Measurements from ENCODE around the gene GGT6. TPM values are rescaled to one million over a fixed set of nuclear protein-coding genes. Genes with fewer than 3 reads are reported as not detected.

Gene GGT6
- total RNA-seq, 1 experiment from 2014 or later: not detected

DNA sequence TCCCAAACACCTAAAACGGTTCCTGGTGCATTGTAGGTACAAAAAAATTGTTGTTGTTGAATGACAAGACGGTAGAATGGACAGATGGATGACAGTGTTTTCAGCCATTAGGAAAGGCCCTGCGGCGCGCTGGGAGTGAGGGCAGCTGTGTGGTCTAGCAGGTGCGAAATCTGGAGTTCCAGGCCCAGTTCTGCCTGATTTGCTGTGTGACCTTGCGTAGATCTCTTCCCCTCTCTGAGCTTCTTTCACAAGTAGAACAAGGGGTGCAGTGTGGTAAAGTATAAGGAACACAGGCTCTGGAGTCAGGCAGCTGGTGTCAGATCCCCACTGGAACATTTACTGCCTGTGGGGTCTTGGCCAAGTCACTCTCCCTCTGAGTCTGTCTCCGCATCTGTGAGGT, 36.4 kb downstream of the GGT6 start:
- DNase-seq (ENCODE audit: low read depth): no peak

DNA sequence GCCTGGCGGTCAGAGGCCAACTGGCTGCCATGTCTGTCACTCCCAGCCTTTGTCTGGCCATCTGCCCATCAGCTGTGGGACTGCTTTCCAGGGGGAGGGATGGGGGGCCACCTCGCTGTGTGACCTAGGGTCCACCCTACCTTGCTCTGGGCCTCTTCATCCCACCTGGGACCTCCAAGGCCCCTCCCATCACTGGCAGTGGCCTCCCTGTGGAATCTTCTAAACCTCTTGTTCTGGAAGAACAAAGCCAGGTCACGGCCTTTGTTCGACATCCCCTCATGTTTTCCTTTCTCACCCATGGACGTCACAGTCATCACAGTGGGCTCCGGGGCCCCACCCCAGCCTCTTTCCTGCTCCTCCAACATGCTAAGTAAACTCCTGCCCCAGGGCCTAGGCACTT, 37.7 kb downstream of the GGT6 start:
- DNase-seq (ENCODE audit: low read depth): no peak

DNA sequence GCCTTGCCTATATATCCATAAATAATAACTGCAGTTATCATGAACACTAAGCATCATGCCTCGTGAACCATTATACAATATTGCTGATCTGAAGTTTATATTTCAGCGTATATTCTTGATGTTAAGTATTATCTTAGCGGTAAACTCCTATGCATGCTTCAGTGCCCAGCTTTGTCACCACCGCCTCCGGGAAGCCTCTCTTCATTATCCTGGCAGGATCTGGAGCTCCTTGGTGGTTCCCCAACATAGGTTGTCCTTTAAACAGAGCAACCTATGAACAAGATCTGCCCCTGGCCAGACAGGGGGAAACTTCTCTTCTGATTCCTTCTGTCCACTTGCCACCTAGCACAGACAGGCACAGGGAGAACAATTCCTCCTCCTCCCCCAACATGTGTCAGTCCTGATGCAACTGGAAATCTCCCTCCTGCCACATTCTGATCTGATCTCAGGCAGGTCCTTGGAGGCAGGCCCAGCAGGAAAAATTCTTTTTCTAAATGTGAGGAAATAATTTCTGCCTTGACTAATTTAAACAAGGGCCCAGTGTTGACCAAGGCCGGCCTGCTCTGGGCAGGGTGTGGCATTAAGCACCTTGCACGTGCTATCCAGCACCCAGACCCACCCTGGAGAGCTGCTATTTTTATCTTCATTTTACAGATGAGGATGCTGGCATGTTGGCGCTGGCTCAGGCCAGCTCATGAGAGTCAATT, 39.3 kb downstream of the GGT6 start:
- no peak for DNase-seq (ENCODE audit: low read depth)

DNA sequence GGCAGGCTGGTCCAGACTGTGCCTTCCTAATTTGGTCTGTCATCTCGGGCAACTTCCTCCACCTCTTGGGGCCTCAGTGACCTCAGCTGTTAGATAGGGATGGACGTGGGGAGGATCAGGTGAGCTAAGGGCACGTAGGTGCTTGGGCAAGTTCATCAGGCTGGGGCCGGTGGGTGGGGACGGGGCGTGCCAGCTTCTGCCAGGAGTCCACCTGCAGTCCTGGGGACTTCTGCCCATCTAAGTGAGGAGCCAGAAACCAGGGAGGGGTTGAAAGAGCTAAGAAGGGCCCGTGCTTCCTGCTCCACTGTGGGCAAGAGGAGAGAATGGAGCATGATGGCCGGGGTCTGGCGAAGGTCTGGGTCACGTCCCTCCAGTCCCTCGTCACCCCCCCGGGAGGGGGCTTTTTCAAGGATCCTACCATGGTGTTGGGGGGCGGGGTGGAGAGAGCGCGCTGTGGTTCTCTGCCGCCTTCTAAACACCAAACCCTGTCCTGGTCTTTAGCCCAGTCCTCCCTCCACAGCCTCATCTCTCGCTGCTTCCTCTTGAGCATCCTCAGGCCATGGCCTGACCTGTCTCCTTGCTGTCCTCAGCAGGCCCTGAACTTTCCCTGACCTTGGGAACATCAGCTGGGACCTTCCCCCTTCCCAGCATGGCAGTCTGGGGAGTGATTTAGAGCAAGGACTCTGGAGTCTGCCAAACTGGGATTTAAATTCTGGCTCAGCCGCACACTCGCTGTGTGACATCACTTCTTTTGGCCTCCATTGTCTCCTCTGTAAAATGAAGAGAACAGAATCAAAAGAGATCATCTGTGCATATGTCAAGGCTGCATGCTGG, 40.1 kb downstream of the GGT6 start:
- DNase-seq (ENCODE audit: low read depth): no peak

DNA sequence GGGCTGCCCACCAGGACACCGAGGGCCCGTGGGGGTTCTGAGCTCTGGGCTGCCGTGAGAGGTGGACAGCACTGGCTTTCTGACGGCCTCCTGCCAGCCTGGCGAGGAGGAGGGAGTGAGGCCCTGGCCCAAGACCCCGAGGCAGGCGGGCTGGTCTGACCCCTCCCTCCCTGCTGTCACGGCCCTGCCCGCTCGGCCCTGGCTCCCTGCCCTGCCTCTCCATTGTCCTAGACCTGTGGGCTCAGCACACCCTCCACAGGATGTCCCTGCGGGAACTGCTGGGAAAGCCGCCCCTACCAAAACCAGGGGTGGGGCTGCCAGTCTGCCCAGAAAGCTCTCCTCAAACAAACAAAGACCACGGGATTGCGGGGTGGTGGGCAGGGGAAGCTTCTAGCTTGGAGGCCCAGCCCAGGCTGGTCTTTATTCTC, 41.0 kb downstream of the GGT6 start:
- DNase-seq (ENCODE audit: low read depth): no peak

DNA sequence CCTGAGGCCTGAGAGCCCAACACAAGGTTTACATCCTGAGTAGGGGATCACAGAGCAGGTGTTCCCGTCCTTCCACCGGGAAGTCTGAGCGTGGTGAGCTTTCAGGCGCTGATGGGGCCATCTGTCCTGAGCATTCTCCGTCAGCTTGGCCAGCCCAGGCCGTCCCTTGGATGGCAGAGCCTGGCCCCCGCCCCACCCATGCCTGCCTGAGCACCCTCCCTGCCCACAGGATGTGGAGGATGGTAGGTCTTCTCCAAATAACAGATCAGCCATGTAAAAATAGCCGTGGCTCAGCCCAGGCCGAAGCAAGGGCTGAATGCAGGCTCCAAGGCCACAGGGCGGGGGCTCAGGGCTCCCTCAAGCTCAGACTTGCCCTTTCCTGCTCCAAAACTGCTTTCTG, 41.5 kb downstream of the GGT6 start:
- DNase-seq (ENCODE audit: low read depth): no peak

DNA sequence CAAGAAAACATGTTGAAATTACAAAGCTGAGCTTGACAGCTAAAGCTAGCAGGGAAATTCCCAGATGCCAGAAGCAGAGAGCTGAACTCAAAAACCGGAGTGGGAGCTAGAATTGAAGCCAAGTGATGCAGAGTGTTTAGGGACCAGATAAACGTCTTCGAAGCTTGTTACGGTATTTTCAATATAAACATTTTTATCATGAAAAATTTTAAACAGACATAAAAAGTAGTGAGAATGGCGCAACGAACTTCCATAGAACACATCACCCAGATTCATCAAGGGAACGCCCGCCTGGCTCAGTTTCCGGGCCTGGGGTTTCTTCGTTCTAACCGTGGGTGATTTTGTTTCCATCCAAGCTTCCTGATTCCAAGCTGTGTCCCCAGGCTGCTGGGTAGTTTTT, 43.6 kb downstream of the GGT6 start:
- no peak for DNase-seq (ENCODE audit: low read depth)

DNA sequence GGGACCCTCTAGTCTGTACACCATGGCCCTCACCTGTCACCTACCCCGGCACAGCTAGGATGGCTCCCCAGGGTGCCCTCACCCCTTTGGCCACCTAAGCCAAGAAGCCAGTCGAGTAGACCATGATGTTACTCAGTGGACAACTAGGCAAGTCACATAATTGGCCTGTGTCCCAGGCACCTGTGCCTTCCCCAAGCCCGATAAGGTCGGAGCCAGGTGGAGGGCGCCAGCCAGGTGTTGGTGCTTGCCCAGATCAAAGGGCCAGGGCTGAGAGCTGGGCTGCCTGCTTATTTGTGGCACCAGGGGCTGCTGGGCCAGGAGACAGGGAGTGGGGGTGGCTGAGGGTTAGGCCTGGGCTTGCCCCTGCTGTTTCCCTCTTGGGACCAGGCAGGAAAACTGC, 44.9 kb downstream of the GGT6 start:
- DNase-seq (ENCODE audit: low read depth): no peak

DNA sequence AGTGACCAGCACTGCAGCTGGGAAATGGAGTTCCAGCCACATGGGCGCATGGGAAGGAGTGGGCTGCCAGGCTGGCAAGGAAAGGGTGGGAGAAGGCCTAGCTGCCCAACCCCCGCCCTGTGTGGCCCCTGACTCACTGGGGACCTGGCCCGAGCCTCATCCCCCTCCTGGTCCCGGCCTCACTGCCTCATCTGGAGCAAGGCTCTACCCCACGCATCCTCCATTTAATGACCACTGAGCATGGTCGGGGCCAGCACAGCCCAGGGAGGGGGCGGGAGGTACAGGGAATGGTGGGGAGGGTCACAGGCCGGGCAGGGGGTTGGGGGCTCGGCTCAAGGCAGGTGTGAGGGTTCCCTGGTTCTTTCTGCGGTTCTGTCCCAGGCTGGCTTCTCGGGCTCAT, 45.6 kb downstream of the GGT6 start:
- DNase-seq (ENCODE audit: low read depth): no peak

DNA sequence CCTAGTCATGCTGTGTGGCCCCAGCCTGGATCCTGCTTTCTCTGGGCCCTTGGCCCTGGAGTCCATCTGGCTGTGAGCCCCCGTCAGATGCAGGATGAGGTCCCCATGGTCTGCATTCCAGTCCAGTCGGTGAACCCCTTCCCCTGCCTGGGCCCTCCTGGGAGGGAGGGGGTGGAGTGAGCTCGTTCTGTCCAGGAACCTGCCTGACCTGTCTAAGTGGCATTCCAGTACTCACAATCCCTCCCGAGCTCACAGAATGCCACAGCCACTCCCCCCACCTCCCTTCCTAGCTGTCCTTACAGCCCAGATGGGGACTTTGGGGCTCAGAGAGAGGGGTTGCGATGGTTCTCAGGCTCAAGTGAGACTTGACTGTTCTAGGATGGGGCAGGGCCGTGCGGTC, 46.2 kb downstream of the GGT6 start:
- no peak for DNase-seq (ENCODE audit: low read depth)

DNA sequence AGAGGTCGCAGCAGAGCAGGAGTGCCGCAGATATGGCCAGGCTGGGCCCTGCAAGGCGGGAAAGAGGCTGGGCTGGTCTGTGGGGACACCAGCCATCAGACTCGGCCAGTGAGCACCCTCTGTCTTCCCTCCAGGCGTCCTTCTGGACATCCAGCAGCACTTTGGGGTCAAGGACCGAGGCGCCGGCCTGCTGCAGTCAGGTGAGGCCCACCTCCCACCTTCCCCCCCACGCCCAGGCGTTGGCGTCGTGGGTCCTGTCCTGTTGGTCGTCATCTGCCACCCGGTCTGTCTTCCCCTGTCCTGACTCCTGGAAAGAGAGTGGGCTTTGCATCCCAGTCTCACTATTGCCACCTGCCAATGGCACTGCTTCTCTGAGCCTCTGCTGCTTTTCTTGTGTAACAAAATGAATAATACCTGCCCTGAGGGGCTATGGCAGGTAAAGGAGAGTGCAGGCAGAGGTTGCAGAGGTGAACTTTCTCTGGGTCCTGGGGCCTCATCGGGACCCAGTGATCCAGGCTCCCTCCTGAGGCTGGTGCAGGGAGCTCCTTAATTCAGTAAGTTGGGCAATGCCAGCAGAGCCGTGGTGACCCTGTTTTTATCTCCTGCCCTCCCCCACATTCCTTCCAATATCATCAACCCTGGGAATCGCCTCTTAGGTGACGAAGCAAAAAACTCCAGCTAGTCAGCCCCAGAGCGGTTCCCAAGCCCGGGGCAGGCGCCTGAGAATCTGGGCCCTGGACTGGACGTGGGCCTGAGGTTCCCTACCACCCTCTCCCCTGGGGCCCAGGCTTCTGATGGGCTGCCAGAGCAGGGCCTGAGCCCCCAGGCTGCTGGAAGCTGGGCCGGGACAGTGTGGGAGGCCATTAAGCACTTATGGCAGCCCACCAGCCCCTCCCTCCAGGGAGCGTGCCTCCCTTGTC, 47.0 kb downstream of the GGT6 start:
- no peak for DNase-seq (ENCODE audit: low read depth)

DNA sequence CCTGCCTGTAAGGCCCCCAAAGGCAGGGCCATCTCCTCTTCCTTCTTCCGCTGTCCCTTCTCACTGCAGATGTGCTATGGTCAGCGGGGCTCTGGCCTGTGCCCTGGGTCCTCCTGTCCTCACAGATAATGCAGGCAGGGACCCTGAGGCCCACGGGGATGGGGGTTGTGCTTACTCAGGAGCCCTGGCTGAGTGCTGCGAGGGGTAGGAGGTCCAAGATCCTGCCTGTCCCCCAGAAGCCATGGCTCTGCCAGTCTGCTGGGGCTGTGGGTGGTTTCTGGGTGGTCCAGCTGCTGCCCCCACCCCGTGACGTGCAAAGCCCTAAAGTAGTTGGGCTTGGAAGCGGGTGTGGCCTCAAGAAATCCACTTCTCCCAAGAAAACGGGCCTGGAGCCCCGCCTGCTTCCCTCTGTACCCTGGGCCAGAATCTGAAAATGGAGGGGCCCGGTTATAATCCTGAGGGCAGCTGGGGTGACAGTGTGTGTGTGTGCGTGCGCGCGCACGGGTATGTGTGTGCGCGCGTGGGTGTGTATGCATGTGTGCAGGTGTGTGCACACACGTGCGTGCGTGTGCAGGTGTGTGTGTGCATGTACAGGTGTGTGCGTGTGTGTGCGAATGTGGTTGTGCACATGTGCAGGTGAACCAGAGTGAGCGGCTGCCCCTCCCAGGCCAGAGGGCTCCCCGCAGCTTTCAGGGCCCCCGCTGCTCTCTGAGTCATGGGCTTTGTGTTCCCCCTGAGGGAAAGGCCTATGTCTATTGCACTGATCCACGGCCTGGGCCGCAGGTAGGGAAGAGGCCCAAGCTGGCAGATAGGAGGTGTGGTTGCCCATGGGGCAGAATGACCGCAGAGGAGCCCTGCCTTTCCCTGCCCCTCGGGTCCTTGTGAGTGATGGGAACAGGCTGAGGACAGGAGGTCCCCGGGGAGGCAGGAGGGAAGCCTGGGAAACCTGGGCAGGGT, 47.9 kb downstream of the GGT6 start:
- no peak for DNase-seq (ENCODE audit: low read depth)

DNA sequence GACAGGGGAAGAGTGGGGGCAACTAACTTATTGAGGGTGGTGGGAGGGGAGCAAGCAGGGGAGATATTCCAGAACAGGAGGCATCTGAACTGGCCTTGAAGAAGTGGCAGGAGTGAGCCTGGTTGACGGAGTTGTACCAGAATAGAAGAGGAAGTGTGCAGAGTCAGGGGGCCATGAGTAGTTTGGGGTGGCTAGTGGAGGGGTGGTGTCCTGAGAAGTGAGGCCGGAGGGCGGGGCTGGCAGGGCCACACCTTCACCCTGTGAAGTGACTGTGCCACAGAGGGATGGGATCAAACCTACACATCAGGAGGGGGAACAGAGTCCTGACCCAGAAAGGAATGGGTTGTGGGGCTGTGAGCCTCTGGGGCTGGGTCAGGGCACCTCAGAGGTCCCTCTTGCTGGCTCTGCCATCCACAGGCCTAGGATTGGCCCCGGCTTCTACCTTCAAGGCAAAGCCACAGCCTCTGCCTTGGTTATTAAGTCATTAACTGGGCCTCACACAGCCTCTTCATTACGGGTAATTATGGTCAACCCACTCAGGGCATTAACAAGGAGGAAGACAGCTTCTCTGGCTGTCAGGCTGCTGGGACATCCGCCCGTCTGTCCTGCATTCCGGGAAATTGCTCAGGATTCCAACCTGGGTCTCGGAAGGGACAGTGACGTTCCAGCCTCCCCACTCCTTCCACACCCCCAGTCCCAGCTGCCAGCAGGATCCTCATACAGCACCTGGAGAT, 49.0 kb downstream of the GGT6 start:
- DNase-seq (ENCODE audit: low read depth): no peak

DNA sequence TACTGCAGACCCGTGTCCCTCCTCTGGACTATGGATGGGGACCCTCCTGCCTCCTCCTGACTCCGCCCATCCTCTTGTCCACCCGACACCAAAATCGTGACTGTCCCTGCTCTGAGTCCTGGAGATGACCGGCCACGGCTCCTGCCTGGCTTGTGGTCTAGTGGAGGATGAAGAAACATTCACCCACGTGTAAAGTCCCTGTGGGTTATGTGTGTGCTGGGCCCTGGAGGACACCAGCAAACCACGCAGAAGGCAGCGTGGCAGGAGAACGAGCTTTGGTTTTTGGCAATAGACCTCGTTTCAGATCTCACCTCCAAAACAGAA, 49.8 kb downstream of the GGT6 start:
- DNase-seq (ENCODE audit: low read depth): no peak

DNA sequence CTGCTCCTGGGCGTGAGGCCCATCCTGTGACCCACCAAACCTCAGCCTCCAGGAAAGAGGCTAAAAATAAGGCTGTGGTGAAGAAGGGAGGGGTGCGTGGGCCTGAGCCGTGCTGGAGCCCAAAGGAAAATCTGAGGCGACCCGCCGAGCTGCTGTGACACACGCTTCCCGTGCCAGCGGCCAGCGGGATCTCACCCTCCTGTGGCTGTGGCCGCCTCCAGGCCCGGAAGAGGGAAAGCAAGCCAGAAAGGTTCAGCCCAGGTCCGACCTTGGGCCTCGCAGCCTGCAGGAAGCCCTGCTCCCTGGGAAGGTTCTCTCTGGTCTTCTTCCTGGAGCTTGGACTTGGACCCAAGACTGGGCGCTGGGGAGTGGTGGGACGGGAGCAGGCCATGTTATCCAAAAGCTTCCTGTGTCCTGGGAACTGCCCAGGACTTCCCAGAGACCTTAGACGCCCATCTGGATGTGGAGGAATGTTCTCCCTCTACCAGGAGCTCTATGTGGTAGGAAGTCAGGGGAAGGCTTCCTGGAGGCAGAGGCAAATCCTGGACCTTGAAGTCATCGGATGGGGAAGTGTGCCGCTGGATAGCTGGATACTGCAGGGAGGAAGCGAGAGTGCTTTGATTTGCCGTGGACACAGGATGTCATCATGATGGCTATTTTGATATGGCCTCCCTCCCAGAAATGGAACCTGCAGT, 50.3 kb downstream of the GGT6 start:
- peak; percentile 79 for DNase-seq (ENCODE audit: low read depth)

DNA sequence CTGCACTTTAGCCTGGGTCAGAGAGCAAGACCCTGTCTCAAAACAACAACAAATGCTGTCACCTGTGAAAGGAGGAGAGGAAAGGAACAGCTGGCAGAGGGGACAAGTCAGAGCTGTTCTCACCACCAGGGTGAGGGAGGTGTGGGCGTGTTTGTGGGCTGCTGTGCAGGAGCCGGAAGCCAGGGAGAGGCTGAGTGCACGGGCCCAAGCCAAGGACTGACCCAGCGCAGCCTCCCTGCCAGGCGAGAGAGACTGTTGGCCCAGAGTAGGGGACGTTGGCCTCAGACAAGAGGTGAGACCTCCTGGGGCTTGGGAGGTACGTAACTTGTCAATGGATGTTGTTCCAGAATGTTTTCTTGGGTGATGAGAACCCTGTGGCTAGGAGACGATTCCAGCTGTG, 51.0 kb downstream of the GGT6 start:
- DNase-seq (ENCODE audit: low read depth): peak; percentile 61

DNA sequence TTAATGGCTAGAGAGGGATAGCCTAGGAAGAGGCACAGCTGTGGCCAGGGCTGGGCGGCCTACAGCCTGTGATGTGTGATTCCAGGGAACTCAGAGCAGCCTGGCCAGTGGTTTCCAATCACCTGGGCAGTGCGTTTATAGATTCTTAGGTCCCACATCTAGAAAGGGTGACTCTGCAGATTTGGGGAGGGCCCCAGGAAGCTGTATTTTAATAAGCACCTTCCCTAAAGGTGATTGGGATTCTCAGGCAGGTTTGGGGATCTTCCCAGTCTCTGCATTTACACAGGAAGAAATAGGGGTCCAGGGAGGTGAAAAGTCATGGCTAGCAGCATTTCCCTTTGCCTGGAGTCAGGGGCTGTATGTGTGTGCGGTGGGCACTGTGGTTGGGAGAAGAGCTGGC, 52.2 kb downstream of the GGT6 start:
- DNase-seq (ENCODE audit: low read depth): no peak

DNA sequence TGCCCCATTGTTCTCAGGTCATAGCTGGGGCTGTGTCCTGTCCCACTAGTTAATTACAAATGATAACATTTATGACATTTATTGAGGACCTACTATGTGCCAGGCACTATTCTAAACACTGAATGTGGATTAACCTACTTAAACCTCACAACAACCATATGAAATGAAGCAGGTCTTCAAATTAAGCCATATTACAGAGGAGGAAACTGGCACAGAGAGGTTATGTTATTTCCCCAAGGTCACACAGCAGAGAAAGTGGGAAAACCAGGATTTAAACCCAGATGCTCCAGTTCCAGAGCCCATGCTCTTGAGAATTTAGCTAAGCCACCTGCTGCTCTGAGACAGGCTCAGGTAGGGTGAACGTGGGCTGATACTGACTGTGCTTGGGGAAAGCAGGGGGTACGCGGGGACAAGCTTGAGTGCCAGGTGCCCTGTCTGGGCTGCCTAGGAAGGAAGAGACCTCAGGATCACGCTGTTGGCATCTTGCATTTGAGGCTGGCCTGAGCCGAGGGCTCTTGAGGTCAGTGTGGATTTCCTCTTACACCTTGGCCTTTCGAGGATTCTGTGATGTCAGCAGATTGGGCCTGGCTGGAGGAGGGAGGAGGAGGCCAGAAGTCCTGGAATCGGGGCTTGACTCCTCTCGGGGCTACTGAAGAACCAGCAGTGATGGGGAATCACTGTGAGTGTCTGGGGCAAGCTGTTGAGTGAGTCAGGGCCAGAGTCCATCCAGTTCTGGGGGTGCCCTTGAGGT, 52.8 kb downstream of the GGT6 start:
- DNase-seq (ENCODE audit: low read depth): no peak
